Hematopoietic multipotent progenitor cell treated with erythropoietin and hydrocortisone succinate and interleukin-3 and kit ligand, for 15 days (in vitro differentiated cells): Measurements from ENCODE around the gene SERGEF.

Experiments used
- DNase-seq: peaks from one replicate; pipeline ENCODE4 v3.0.0-alpha.2; 2015; ENCODE audit warnings: low spot score

Gene SERGEF

DNA sequence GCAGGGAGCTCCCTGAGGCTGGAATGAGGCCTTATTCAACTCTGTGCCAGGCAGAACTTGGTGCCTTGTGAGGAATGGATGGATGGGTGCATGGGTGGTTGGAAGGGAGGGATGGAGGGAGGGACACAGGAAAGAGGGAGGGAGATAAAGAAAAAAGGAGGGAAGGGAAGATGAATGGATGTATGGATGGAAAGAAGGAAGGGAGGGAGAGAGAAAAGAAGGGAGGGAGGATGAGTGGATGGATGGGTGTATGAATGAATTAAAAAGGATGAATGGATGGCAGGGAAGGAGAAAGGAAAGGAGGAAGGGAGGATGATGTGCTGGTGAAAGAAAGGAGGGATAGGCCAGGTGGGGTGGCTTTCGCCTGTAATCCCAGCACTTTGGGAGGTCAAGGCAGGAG is 243.6 kb downstream of the SERGEF start:
- no peak for DNase-seq

DNA sequence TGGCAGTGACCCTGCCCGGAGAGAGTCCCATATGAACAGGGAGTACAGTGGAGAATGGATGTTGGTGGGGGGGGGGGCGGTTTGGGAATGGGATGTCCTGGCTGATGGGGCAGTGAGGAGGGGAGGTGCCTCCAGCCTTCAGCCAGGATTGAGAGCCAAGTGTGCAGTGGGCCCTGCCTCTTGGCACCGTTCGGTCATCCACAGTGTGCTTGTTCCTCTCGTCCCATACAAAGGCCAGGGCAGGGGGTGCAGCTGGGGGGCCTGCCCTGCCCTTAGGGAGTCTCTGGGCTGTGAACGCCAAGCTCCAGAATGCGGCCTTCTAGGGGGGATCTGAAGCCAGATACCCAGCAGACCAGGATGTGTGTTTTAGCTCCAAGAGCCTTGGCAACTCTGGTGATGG is 244.3 kb downstream of the SERGEF start:
- no peak for DNase-seq

DNA sequence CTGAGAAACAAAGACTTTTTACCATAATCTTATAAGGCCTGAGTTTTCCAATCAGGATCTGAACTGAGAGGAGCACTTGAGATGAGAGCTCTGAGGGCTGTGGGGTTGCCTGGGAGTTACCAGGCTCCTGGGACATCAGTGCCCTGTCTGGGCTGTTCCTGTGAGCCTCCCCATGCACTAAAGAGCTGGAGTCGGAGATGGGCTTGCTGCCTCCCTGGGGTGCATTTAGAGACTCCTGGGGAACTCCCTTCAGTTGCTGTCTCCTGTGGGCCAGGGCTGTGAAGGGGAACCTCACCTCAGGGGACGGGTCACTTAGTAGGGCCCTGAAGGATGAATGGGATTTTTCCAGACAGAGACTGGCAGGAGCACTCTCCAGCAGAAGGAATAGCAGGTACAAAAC is 244.9 kb downstream of the SERGEF start:
- no peak for DNase-seq

DNA sequence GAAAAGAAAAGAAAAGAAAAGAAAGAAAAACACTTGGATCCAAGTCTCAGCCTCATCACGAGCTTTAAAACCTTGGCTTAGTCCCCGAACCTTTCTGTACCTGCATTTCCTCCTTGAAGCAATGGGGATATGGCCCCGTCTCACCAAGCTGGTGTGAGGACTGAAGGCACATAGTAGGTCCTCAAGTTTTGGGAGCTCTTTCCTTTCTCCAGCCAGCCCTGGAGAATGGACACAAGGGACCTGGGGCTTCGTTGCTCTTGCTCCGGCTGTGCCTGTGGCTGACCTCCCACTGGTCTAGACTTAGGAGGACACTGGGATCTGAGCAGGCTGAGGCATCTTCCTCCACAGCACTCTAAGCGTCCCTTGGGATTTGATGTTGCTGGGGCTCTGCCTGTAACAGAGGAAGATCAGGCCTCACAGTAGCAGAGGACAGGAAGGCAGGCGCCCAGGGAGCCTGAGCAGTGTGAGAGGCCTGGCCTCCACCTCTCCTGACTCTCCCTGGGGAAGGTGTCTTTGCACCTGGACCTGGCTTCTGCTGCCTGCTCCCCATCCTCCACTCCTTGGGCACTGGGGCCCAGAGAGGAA is 245.5 kb downstream of the SERGEF start:
- DNase-seq = no peak

DNA sequence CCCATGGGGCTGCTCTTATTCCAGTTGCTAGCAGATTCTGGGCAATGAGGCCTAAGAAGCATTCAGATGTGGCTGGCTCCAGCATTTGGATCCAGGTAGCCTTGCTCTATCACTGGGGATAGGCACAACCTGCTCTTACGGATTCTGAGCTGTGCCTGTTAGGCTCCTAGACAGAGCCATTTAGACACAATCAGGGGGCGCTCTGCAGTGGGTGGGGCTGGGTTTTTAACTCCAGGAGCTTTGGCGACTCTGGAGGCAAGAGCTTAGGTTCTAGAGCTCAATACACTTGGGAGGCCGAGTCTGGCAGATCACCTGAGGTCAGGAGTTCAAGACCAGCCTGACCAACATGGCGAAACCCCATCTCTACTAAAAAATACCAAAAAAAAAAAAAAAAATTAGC is 246.3 kb downstream of the SERGEF start:
- DNase-seq = no peak

DNA sequence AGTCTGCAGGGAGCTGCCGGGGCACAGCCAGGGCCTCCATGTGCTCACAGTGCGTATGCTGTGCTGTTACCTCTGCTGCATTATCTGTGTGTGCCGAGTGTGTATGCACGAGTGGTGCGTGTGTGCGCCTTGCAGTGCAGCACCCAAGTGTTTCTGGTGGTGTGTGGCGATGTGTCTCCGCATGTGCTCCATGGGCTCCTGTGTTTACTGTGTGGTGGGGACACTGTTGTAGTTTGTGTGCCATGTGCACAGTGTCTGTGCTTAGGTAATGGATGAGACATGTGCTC is 246.8 kb downstream of the SERGEF start:
- no peak for DNase-seq

DNA sequence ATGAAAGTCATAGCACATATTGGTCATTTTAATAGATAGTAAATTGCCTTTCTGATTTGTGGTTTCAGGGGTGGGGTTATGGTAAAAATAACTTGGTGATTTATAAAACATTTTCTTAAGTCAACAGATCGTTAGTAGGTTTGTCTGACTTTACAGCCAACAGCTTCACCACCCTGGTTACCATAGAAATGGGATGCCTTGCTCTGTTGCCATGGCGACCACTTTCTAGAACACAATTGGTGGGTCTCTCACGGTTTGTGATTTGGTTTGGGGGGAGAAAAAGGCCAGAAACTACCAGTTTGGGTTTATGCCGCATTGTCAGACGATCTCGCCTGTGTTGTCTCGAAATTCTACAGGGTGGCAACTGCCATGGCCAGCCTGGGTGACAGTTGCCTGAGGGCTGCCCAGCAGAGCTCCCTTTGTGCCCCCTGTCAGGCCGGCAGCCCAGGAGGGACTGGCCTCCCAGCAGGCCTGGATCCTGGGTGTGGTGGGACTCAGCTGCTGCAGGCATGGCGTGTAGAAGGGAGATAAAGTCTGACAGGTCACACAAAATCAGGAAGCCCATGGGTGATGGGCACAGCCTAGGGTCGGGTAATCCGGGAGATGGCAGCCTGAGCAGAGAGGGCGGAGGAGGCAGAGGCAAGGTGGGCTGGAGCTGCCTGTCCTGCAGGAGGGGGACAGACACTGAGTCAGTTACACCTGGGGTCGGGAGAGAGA is 247.3 kb downstream of the SERGEF start:
- no peak for DNase-seq

DNA sequence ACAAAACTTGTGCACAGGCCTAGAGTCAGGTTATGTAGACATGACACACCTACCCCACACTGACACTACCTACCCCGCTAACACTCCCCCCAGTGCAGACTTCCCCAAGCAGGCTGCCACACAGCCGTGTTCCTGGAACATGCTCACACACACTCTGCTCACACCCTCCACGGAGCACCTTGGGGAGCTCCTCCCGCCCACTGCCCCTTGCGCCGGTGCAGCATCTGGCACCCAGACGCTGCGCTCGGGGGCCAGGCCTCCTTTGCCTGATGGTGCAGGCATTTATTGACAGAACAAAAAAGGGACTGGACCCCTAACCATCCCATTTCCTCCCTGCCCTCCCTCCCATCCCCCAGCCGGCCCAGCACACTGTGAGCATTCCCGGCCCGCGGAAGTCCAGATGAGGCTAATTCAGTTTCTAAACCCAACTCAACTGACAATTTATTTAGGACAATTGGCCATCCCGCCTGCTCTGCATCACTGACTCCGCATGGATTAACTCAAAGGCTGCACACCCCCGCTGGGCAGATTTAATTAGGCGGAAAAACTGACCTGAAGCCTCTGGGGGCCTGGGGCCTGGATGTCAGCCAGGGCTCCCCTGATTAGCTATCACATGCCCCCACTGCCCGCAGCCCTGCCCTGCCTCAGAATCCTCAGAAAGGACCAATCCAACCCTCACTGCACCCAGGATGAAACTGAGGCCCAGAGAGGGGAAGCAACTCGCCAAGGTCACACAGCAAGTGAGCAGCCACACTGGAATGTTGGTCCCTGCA is 248.2 kb downstream of the SERGEF start:
- no peak for DNase-seq

DNA sequence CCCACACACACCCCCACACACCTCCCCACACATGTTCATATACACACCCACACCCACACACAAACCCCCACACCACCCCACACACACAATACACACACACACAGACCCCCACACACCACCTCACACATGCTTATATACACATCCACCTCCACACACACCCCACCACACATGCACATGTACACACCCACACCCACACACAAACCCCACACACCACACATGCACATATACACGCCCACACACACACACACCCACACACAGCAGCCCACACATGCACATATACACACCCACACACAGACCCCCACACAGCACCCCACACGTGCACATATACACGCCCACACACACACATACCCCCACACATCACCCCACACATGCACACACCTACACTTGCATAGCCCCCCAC is 249.1 kb downstream of the SERGEF start:
- no peak for DNase-seq

DNA sequence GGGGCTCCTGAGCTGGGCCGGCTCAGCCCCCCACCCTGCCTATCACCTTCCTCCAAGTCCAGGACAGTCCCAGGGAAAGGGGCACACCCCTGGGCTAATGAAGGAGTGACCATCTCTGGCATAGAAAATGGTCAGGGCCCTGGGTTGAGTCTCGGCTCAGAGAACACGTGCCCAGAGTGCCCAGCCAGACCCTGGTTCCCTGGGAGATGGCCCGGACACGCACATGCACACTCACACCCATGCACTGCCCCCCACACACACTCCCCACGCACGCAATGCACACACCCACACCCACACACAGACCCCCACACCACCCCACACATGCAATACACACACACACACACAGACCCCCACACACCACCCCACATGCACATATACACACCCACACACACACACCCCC is 249.6 kb downstream of the SERGEF start:
- DNase-seq = no peak

DNA sequence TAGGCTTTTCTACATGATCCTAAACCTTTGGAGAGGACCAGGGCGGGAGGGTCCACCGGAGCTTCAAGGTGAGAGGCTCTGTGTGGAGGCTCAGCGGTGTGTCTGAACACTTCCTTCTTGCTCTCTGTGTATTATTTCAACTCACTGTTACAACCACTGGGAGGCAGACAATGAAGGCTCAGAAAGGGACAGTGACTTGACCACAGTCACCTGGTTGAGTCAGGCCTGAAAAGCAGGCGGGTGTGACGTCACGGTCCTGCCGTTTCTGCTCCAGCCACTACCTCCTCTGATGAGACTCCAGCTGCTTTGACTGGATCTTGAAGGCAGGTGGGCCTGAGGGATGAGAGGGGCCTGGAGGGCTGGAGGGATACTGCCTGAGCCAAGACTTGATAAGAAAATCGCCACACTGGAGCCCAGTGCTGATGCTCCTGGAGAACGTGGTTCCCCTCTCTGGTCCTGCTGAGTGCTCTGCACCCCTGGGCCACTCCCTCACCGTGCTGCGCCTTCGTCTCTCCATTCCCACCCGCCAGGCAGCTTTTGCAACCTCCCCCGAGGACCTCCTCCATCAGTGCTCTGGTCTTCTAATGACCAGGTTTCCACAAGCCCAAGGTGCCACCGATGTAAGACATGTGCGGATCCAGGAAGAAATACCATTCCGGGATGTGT is 250.4 kb downstream of the SERGEF start:
- no peak for DNase-seq

DNA sequence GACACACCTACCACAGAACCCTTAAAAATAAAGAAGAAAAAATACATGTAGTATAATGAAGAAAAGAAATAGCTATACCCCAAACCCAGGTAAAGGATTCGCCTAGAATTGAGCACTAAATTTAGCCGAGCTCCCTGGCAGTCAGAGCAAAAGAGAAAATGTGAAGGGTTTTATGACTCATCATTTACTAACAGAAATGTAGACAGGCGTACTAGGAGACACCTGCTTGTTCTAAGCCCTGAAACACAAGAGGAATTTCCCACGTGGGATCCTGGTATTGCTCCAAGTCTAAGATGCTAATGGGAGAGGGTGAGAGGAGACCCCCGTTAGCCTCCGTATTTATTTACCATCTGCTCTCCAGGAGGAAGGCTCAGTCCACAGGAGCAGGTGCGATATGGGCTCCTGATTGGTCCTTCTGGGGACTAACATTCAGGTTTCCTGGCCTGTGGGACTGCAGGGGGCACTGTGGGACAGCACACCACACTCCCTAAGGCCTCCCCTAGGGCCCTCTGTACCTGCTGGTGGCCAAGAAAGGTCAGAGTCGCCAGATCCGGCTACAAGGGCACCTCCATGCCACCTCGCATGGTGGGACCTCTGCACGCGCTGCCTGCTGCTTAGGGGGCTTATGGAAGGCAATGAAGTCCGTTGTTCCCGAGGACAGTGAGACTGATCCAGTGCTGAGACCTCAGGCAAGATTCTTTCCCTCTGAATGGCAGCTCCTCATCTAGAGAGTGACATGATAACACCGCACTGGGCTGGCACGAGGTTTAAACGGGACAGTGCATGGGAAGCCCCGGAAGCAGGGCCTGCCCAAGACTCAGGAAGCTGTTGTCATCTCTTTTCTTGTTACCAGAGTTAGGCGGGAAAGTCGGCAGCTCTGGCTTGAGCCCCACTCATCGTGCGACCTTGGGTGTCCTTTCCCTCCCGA is 252.5 kb downstream of the SERGEF start:
- DNase-seq = peak; percentile 2

DNA sequence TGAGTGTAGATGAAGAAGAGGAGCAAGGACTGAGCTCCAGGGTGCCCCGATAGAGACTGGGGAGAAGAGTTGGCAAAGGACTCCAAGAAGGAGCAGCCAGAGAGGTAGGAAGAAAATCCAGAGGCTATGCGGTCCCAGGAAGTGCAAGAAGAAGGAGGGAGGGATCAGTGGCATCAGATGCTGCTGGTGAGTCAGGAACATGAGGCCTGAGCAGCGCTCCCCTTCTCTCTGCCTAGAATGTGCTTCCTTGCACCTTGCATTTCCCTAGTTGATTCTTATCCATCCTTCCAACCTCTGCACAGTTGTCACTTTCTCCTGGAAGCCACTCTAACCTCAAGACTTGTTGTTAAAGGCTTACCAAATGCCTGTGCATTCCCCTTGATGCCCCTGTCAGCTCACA is 257.0 kb downstream of the SERGEF start:
- DNase-seq = no peak

DNA sequence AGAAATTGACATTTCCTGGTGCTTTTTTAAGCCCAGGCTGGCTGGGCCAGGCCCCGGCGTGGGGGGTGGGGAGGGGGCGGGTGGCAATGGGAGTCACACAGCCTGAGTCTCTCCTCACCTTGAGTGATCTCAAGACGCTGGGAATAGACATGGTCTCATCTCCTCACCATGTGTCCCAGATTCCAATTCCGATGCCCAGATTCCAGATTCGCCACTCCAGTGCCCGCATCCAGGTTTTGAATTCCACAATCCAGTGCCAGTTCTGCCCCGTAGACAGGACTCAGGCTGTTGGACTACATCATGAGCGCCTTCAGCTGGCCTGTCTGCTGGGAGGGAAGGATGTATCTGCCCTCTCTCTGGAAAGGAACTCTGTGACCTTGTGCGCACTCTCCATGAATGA is 259.2 kb downstream of the SERGEF start:
- no peak for DNase-seq

DNA sequence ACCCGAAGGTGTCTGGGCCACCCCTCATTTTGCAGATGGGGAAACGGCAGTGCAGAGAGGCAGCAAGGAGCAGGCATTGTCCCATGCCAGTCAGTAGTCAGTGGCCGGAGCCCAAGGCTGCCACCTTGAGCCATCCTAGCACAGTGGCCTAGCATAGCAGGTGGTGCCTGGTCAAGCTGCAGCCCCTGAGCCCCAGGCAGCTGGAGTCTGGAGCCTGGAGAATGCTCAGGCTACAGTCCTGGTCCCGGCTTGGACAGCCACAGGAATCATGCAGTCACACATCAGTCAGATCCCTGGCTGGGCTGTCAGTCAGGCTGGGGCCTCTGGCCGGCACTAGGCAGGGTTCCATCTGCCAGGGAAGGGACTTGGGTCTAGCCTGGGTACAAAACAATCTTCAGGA is 259.7 kb downstream of the SERGEF start:
- DNase-seq = no peak

DNA sequence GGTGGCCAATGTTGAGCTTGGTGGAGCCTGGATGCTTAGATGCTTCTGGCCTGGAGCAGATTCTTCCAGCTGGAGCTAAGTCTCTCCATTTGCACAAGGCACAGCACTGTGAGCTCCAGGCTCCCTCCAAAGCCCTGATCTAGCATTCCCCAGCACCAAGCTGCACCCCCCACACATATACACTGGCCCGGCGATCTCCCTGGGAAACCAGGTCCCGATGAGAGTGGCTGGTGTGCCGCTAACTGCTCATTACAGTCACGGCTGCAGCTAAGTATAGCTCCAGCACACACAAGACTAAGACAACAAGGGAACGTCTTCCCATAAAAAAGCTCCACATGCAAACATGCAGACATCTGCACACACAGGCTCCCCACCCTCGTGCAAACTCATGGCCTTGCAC is 260.7 kb downstream of the SERGEF start:
- DNase-seq = no peak

DNA sequence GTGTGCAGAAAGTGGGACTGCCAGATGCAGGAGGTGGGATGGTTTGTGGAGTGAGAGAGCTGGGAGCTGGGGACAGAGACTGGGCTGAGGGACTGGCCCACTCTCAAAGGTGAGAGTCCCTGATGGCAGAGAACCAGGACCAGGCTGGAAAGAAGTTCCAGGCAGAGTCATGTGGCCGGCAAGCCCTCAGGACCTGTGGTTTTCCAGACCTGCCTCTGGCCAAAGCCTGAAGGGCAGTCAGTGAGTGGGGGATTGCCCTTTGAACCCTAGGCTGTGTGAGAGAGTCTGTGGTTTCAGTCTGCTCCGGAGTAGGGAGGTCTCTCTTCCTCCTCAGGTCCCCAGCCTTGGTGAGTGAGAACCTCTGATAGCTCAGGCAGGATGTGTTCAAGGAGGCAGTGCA is 261.3 kb downstream of the SERGEF start:
- DNase-seq = no peak

DNA sequence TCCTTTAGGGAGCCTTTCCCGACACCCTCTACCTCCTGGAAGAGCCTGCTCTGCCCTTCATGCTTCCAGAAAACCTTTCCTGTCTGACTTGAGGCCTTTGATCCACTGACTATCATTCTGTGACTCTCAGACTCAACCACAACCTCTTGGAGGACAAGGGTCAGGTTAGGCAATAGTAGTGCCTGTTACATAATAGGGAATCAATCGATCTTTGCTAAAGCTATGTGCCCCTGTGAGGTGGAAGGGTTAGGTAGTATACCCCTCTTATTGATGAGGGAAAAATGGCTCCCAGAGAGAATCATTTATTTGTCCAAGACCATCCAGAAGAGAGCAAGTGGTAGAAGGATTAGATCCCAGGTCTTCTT is 262.1 kb downstream of the SERGEF start:
- DNase-seq = no peak

DNA sequence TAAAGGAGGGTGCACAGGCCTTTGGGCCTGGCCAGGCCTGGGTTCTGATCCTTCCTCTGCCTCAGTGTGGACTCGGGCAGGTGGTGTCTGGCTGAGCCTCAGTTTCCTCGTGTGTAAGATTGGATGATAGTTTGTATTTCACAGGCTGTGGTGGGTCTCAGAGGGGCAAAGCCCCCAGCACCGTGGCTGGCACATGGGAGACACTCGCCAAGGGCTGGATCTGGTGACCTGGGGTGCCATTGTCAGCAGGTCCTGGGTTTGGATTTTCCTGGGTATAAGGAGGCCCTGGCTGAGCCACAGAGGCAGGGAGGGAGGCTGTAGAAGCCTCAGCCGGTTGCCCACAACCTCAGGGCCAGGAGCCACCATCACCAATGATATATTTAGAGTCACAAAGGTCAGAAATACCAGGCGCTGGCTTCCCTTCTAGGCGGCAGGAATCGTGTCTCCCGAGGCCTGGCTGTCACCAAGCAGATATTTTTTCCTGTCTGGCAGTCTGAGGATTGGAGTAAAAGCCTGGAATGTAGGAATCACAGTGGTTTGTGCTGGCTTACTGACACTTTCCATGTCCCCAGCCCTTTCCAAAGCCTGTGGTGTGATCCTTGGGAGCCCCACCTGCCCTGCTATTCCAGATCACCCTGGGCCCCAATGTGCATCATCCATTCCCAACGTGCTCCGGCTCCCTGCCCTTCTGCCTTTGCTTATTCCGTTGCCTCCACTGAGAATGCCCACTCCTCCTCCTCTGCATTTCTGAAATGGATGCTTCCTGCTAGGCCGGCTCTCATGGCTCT is 262.6 kb downstream of the SERGEF start:
- no peak for DNase-seq

DNA sequence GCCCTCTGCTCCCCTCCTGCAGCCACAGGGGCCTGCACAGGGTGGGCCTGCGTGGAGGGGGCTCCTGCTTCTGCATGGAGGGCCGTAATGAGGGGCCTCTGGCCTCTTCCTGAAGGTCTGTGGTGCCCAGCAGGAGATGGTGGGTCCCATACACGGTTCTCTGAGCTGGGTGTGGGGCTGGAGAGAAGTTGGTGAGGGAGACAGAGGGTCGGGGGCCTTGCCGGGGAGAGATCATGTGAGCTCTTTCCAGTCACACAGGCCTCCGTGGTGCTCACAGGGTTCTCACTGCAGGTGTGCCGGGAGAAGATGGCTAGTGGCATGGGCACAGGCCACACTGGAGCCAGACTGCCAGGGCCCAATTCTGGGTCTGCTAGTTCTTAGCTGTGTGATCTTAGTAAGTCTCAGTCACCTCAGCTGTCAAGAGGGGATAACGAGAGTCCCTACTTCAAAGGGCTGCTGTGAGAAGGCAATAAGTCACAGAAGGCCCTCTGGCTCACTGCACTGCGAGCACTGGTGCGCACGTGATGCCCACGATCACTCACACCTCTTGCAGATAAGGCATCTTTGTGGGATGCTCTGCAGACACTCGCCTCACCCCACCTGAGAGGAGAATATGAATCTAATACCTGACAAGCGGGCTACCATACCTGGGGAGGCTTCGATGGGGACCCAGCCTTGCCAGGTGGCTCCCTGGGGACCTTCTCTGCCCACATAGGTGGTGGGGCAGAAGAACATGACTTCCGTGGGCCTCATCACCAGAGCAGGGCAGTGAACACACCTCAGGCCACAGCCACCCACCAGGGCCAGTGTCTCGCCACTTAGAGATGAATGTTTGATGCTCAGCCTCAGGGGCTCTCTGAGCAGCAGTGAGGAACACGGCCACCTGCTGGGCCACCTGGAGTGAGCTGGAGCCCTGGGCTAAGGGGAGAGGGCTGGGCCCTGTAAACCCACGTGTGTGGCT is 263.8 kb downstream of the SERGEF start:
- no peak for DNase-seq
